K562 (cell line): ENCODE data around the gene TMEM107. TPM values are rescaled to one million over a fixed set of nuclear protein-coding genes. Genes with fewer than 3 reads are reported as not detected.

ENCODE experiments used
- ATAC-seq: fragments of 200-7000 bp; cut with Tn5 transposase; 3 replicates; pipeline ENCODE4 v1.9.1; 2020; ENCODE audit warnings: moderate library complexity
- BruUV-seq: library from RNA; stranded (reverse); fragments of 400-500 nt; replicated peaks from 2 replicates; lab custom pipeline; 2021; lab: Mats Ljungman, UMichigan
- CTCF ChIA-PET: fragments of 300-600 bp; formaldehyde crosslinking; extraction: SDS; loops from one replicate; lab custom pipeline; 2021; ENCODE audit warnings: low intra/inter-chr PET ratio; lab: Yijun Ruan, JAX
- POLR2A ChIA-PET: fragments of 300-600, 350-650 bp; sonication (Branson Sonifier 250); formaldehyde crosslinking; extraction: SDS; loops from one replicate; lab custom pipeline; 2021; ENCODE audit warnings: antibody characterized with exemption, inconsistent platforms; lab: Yijun Ruan, JAX
- DNase-seq, 4 experiments: peaks; one replicate each; pipeline versions ENCODE4 v3.0.0 to v3.0.0-alpha.2; 2011 to 2018; ENCODE audit warnings: low spot score in 3 of 4, mixed read lengths in 3 of 4; ENCODE audit errors: extremely low read depth in 1 of 4
- FAIRE-seq: peaks from 2 replicates; lab custom pipeline; 2011; peaks lifted over from hg19 to GRCh38; lab: Jason Lieb, UNC
- H2AFZ ChIP-seq: 2 replicates; pipeline ENCODE4 v1.6.0; 2011; ENCODE audit warnings: low read depth, low read length, control low read depth, inconsistent platforms
- H3K27ac ChIP-seq: fragments of 200-600 bp; 3 replicates; pipeline ENCODE4 v1.8.0; 2011; ENCODE audit warnings: low read depth, mild to moderate bottlenecking, control low read depth, inconsistent platforms, low read length, moderate library complexity, mixed read lengths; ENCODE audit errors: extremely low read depth
- H3K27me3 ChIP-seq, 2 experiments: fragments of 300-600 bp in 1 of 2; 2 replicates in 1 of 2; 3 replicates in 1 of 2; pipeline versions ENCODE4 v1.6.0 to v1.8.0; 2011; ENCODE audit warnings: inconsistent platforms in 2 of 2, low read length in 2 of 2, mild to moderate bottlenecking in 1 of 2, mixed read lengths in 1 of 2, moderate library complexity in 1 of 2; ENCODE audit not compliant: control insufficient read depth in 2 of 2, insufficient read depth in 2 of 2
- H3K36me3 ChIP-seq: fragments of 300-600 bp; 3 replicates; pipeline ENCODE4 v1.8.0; 2011; ENCODE audit warnings: mild to moderate bottlenecking, low read length, inconsistent platforms; ENCODE audit not compliant: control insufficient read depth, insufficient read depth
- H3K4me1 ChIP-seq, 2 experiments: fragments of 200-600 bp in 1 of 2; replicated peaks in 1 of 2; 2 replicates in 1 of 2; 3 replicates in 1 of 2; pipeline versions ENCODE4 v1.5.1 to v1.8.0; 2011; ENCODE audit warnings: inconsistent platforms in 2 of 2, low read length in 2 of 2, mild to moderate bottlenecking in 1 of 2, mixed read lengths in 1 of 2, moderate library complexity in 1 of 2; ENCODE audit not compliant: control insufficient read depth in 2 of 2, insufficient read depth in 2 of 2
- H3K4me2 ChIP-seq: 2 replicates; pipeline ENCODE4 v1.6.1; 2011; ENCODE audit warnings: low read length, control low read depth, inconsistent platforms, mixed read lengths; ENCODE audit not compliant: insufficient read depth
- H3K4me3 ChIP-seq: fragments of 200-600 bp; sonication (generic), shearing (Covaris generic); 2 replicates; pipeline ENCODE4 v1.5.1; 2016; ENCODE audit warnings: control low read depth, inconsistent platforms
- H3K79me2 ChIP-seq: fragments of 200-600 bp; 3 replicates; pipeline ENCODE4 v1.8.0; 2011; ENCODE audit warnings: low read length, inconsistent platforms; ENCODE audit not compliant: control insufficient read depth, insufficient read depth
- H3K9ac ChIP-seq, 2 experiments: 2 replicates each; pipeline versions ENCODE4 v1.6.0 to v1.6.1; 2011; ENCODE audit warnings: low read depth in 2 of 2, low read length in 2 of 2, control low read depth in 1 of 2, inconsistent platforms in 1 of 2, mild to moderate bottlenecking in 1 of 2, mixed read lengths in 1 of 2; ENCODE audit not compliant: insufficient read depth in 1 of 2
- H3K9me1 ChIP-seq: one replicate; pipeline ENCODE4 v1.6.0; 2011; ENCODE audit warnings: inconsistent platforms, mild to moderate bottlenecking, low read length, moderate library complexity; ENCODE audit not compliant: control insufficient read depth, insufficient read depth
- H3K9me3 ChIP-seq: replicated peaks from 2 replicates; pipeline ENCODE4 v1.5.1; 2011; ENCODE audit warnings: low read depth, low read length, inconsistent platforms; ENCODE audit not compliant: control insufficient read depth, insufficient read depth
- H4K20me1 ChIP-seq: replicated peaks from 2 replicates; pipeline ENCODE4 v1.6.1; 2011; ENCODE audit warnings: low read length, inconsistent platforms, mixed read lengths; ENCODE audit not compliant: control insufficient read depth, insufficient read depth
- ATF2 ChIP-seq: sonication (generic); formaldehyde crosslinking; IDR thresholded peaks from 2 replicates; pipeline ENCODE4 v1.8.1; 2022; ENCODE audit warnings: missing genetic modification reagents
- CTBP1 ChIP-seq: fragments of 450-650 bp; IDR thresholded peaks from 2 replicates; pipeline ENCODE4 v1.6.1; 2016; ENCODE audit warnings: borderline replicate concordance
- JUNB ChIP-seq: fragments of 450-650 bp; formaldehyde crosslinking; conservative IDR thresholded peaks from 2 replicates; pipeline ENCODE4 v1.4.0; 2020; ENCODE audit warnings: mild to moderate bottlenecking
- PTTG1 ChIP-seq: fragments of 450-650 bp; IDR thresholded peaks from 2 replicates; pipeline ENCODE4 v1.6.1; 2016; ENCODE audit warnings: low read depth, mild to moderate bottlenecking, missing genetic modification characterization, missing compliant biosample characterization
- RNF219 ChIP-seq: fragments of 250-450 bp; sonication (Bioruptor Pico); IDR thresholded peaks from 2 replicates; pipeline ENCODE4 v1.5.0; 2022; ENCODE audit warnings: mild to moderate bottlenecking
- SIRT6 ChIP-seq: IDR thresholded peaks from one replicate; pipeline ENCODE4 v1.6.1; 2012; ENCODE audit warnings: low read depth, mild to moderate bottlenecking, control low read depth, inconsistent platforms, low read length, moderate library complexity
- ZBTB33 ChIP-seq: sonication (generic); formaldehyde crosslinking; IDR thresholded peaks from 2 replicates; pipeline ENCODE4 v1.8.1; 2023; ENCODE audit warnings: mild to moderate bottlenecking, missing genetic modification reagents
- ZFX ChIP-seq: sonication (generic); formaldehyde crosslinking; IDR thresholded peaks from 2 replicates; pipeline ENCODE4 v1.8.0; 2022; ENCODE audit warnings: mild to moderate bottlenecking, missing genetic modification reagents, moderate library complexity
- ZNF717 ChIP-seq: fragments of 250-450 bp; sonication (Bioruptor Pico); IDR thresholded peaks from 2 replicates; pipeline ENCODE4 v1.5.0; 2021
- WGBS: fragments of 100-300 bp; shearing (Covaris generic); methylation state at CpG from one replicate; pipeline ENCODE4 v1.1.6; 2016; ENCODE audit warnings: low coverage, mixed read lengths; ENCODE audit not compliant: insufficient coverage; ENCODE audit errors: missing lambda C conversion rate; 5-methylcytosine and 5-hydroxymethylcytosine counted together
- in situ Hi-C: fragments of 300-500 bp; cut with MboI; formaldehyde crosslinking; loops from 4 replicates; pipeline ENCODE4 v1.15.0; 2018; ENCODE audit warnings: inconsistent platforms, mixed read lengths
- intact Hi-C: fragments of 100-400 bp; cut with micrococcal nuclease; formaldehyde crosslinking; loops from 2 replicates; pipeline ENCODE4 v1.14.2; 2022
- polyA plus RNA-seq, 8 experiments: library from polyadenylated mRNA; depleted of rRNA in 4 of 8; stranded (reverse) in 5 of 8; unstranded in 3 of 8; fragments of >200 nt; fragmentation: Nextera tagmentation in 2 of 8; fragmentation: Illumina TruSeq in 1 of 8; extraction: Ambion mirVana in 2 of 8; extraction: Trizol in 1 of 8; gene quantifications; 2 replicates each; pipeline versions ENCODE4 v1.2.1 to v1.2.3, GENCODE V29; 2011 to 2014; ENCODE audit warnings: inconsistent platforms in 1 of 8, missing spikeins in 1 of 8
- total RNA-seq, 7 experiments: library from RNA; depleted of rRNA in 6 of 7; stranded (reverse); fragments of >200 nt in 6 of 7; fragmentation: Illumina TruSeq in 2 of 7; extraction: Trizol in 2 of 7; gene quantifications; 2 replicates each; pipeline versions ENCODE4 v1.2.1 to v1.2.3, GENCODE V29; 2011 to 2021; ENCODE audit warnings: low replicate concordance in 1 of 7

The TMEM107 gene
- total and polyA plus RNA-seq, 9 of the 15 experiments (the other 6 are each of a cell fraction or from before 2014, with no cell fraction given): 7.1 to 26.2 (median 16.9) TPM

GRCh38 chr17:8185582-8186445 lies 9.6 kb upstream of the TMEM107 start (continued):
- TF ChIP-seq RNF219 (CRISPR knock-in tag): no peak
- no peak for TF ChIP-seq ATF2 (CRISPR knock-in tag)

GRCh38 chr17:8176998-8177731 lies 985 bp upstream of the TMEM107 start:
- H3K27ac ChIP-seq: peak overlapping the region; percentile 78; the same call in 1 of the 3 replicates
- BruUV-seq: no TSS peak
- peak overlapping the region; percentile 88 for H3K4me2 ChIP-seq
- H3K79me2 ChIP-seq: peaks cover 10% of the 10 kb centered on the region
- peak overlapping the region; percentile 93 for H2AFZ ChIP-seq
- FAIRE-seq (peak; percentile 58), ATAC-seq (no peak), DNase-seq (peak in 2 of 4 experiments; percentile 23 to 75)
- H3K9me3 ChIP-seq: no peaks in the 10 kb centered on the region
- no peaks in the 10 kb centered on the region for H3K36me3 ChIP-seq
- H3K9ac ChIP-seq: peak overlapping the region; percentile 75 to 95; a peak in 3 of 4 replicates
- peaks cover 25 to 34% of the 10 kb centered on the region in 2 experiments; a peak in 4 of 5 replicates for H3K4me1 ChIP-seq
- H3K27me3 ChIP-seq: no peaks in the 10 kb centered on the region
- no peaks in the 10 kb centered on the region for H3K9me1 ChIP-seq
- in situ Hi-C loops: no loop called here
- 50% methylated on average over 19 of the region's 19 CpGs for WGBS
- intact Hi-C loops: no loop called here
- H4K20me1 ChIP-seq: no peaks in the 10 kb centered on the region; the same call in 1 of the 2 replicates
- H3K4me3 ChIP-seq: peak overlapping the region; percentile 54
- POLR2A ChIA-PET: interaction anchor here (0.6 to 1.0 kb wide), 3 partner anchors 21 to 506 kb away, joined by 3 to 4 read pairs (median 3); no protein-coding TSS in a partner anchor
- CTCF ChIA-PET: no interaction called here
- TF ChIP-seq RNF219 (CRISPR knock-in tag): no peak
- TF ChIP-seq JUNB: no peak
- TF ChIP-seq ZNF717: no peak
- no peak for TF ChIP-seq CTBP1
- TF ChIP-seq ZBTB33 (CRISPR knock-in tag): peak; percentile 29; the same call in 1 of the 2 replicates
- no peak for TF ChIP-seq SIRT6
- TF ChIP-seq ZFX (CRISPR knock-in tag): peak; percentile 35; the same call in 1 of the 2 replicates
- TF ChIP-seq PTTG1 (tag): no peak
